Lower lobe of right lung (tissue), 2 donors: ENCODE data around the gene RPS6KA2. TPM values are rescaled to one million over a fixed set of nuclear protein-coding genes. Genes with fewer than 3 reads are reported as not detected.
A peak's percentile ranks its signal among the peaks of the same experiment; 100 is the strongest.

Source experiments
- ATAC-seq, 2 donors: fragments of 200-7000 bp; cut with Tn5 transposase; one replicate each; pipeline ENCODE4 v1.9.1; 2020 to 2022; ENCODE audit warnings: mild to moderate bottlenecking in 2 of 2, moderate library complexity in 2 of 2
- DNase-seq: peaks from one replicate; pipeline ENCODE4 v3.0.0-alpha.2; 2020
- H3K27ac ChIP-seq: fragments of 200-600 bp; one replicate; pipeline ENCODE4 v1.8.0; 2022
- H3K27me3 ChIP-seq: fragments of 200-600 bp; one replicate; pipeline ENCODE4 v1.8.0; 2022; ENCODE audit warnings: low read depth
- H3K36me3 ChIP-seq: fragments of 200-600 bp; one replicate; pipeline ENCODE4 v1.8.0; 2022; ENCODE audit warnings: mild to moderate bottlenecking
- H3K4me1 ChIP-seq: fragments of 200-600 bp; one replicate; pipeline ENCODE4 v1.8.0; 2022
- H3K4me3 ChIP-seq: fragments of 200-600 bp; one replicate; pipeline ENCODE4 v1.8.0; 2022; ENCODE audit warnings: mild to moderate bottlenecking
- H3K9me3 ChIP-seq: fragments of 200-600 bp; one replicate; pipeline ENCODE4 v1.8.0; 2022
- CTCF ChIP-seq: fragments of 200-600 bp; IDR thresholded peaks from one replicate; pipeline ENCODE4 v1.8.0; 2022; ENCODE audit warnings: antibody characterized with exemption, mild to moderate bottlenecking
- intact Hi-C: fragments of 100-400 bp; cut with DNase I; formaldehyde crosslinking; loops from one replicate; pipeline ENCODE4 v1.11.0; 2022
- total RNA-seq: library from RNA; stranded (reverse); fragmentation: NEBNext Ultra II Directional; extraction: Animal tissue kit (Norgen Biotek cat#: 25700); gene quantifications from one replicate; pipeline ENCODE4 v1.2.1, GENCODE V29; 2021
- donor health status: DM: no; HTN: yes; CAD: no; lungs with severe emphysema.

The RPS6KA2 gene
- total RNA-seq, 1 donor from 2014 or later = 102 TPM

GRCh38 chr6:166565084-166565967, 61.7 kb downstream of the RPS6KA2 start:
- no peak for TF ChIP-seq CTCF
- Histone ChIP-seq H3K4me1 (peaks cover 19% of the 10 kb centered on the region), H3K27ac (no peak overlapping the region), H3K36me3 (peaks cover 27% of the 10 kb centered on the region), H3K9me3 (no peaks in the 10 kb centered on the region), H3K4me3 (no peak overlapping the region), H3K27me3 (no peaks in the 10 kb centered on the region)
- DNase-seq (no peak), ATAC-seq (no peak)
- intact Hi-C loops = no loop called here

GRCh38 chr6:166563805-166564204, 63.2 kb downstream of the RPS6KA2 start:
- Histone ChIP-seq H3K27ac (no peak overlapping the region), H3K9me3 (peaks cover 6% of the 10 kb centered on the region), H3K4me1 (peaks cover 19% of the 10 kb centered on the region), H3K4me3 (no peak overlapping the region), H3K27me3 (no peaks in the 10 kb centered on the region), H3K36me3 (peaks cover 27% of the 10 kb centered on the region)
- no peak for DNase-seq
- TF ChIP-seq CTCF = no peak
- no peak for ATAC-seq
- intact Hi-C loops = no loop called here

GRCh38 chr6:166563200-166563599, 63.9 kb downstream of the RPS6KA2 start:
- no peaks in the 10 kb centered on the region for H3K27me3 ChIP-seq
- H3K27ac ChIP-seq = no peak overlapping the region
- ATAC-seq (no peak), DNase-seq (no peak)
- intact Hi-C loops = no loop called here
- H3K9me3 ChIP-seq = peaks cover 6% of the 10 kb centered on the region
- no peak overlapping the region for H3K4me3 ChIP-seq
- H3K36me3 ChIP-seq = peaks cover 27% of the 10 kb centered on the region
- H3K4me1 ChIP-seq = peaks cover 18% of the 10 kb centered on the region
- no peak for TF ChIP-seq CTCF

GRCh38 chr6:166562726-166563125, 64.3 kb downstream of the RPS6KA2 start:
- Histone ChIP-seq H3K27ac (no peak overlapping the region), H3K4me1 (peaks cover 19% of the 10 kb centered on the region), H3K27me3 (no peaks in the 10 kb centered on the region), H3K36me3 (peaks cover 27% of the 10 kb centered on the region), H3K9me3 (peaks cover 6% of the 10 kb centered on the region), H3K4me3 (no peak overlapping the region)
- no peak for TF ChIP-seq CTCF
- intact Hi-C loops = no loop called here
- no peak for DNase-seq
- no peak for ATAC-seq

GRCh38 chr6:166561771-166562359, 65.2 kb downstream of the RPS6KA2 start:
- Histone ChIP-seq H3K9me3 (peaks cover 6% of the 10 kb centered on the region), H3K36me3 (peaks cover 27% of the 10 kb centered on the region), H3K4me1 (peaks cover 26% of the 10 kb centered on the region), H3K27me3 (no peaks in the 10 kb centered on the region), H3K27ac (peak overlapping the region; percentile 28), H3K4me3 (no peak overlapping the region)
- DNase-seq (no peak), ATAC-seq (no peak)
- no peak for TF ChIP-seq CTCF
- intact Hi-C loops = no loop called here
